AG04450 (cell line): Measurements from ENCODE around the gene ARL9. TPM values are rescaled to one million over a fixed set of nuclear protein-coding genes. Genes with fewer than 3 reads are reported as not detected.
A peak's percentile ranks its signal among the peaks of the same experiment; 100 is the strongest.

ENCODE experiments used
- CTCF ChIA-PET: fragments of 300-600, 350-600 bp; formaldehyde crosslinking; extraction: SDS; loops from one replicate; lab custom pipeline; 2022; ENCODE audit warnings: antibody characterized with exemption, inconsistent platforms; lab: Charles Lee
- POLR2A ChIA-PET: fragments of 350-600 bp; formaldehyde crosslinking; extraction: SDS; loops from one replicate; lab custom pipeline; 2021; ENCODE audit warnings: antibody characterized with exemption, inconsistent platforms; lab: Yijun Ruan, JAX
- DNase-seq: peaks from one replicate; pipeline ENCODE4 v3.0.0-alpha.2; 2011; ENCODE audit warnings: low read depth, low spot score
- H3K27ac ChIP-seq: one replicate; pipeline ENCODE4 v1.5.1; 2012; ENCODE audit warnings: low read depth, low read length, control low read depth
- H3K27me3 ChIP-seq: one replicate; pipeline ENCODE4 v1.6.0; 2012; ENCODE audit warnings: low read length; ENCODE audit not compliant: control insufficient read depth, insufficient read depth
- H3K4me3 ChIP-seq: 2 replicates; pipeline ENCODE4 v1.5.1; 2011; ENCODE audit warnings: mild to moderate bottlenecking, low read depth, low read length, control low read depth
- H3K9me3 ChIP-seq: 2 replicates; pipeline ENCODE4 v1.5.1; 2012; ENCODE audit warnings: low read length; ENCODE audit not compliant: control insufficient read depth, insufficient read depth
- polyA plus RNA-seq: library from polyadenylated mRNA; depleted of rRNA; stranded (reverse); fragments of >200 nt; gene quantifications from 2 replicates; pipeline ENCODE4 v1.2.3, GENCODE V29; 2011
- TF ChIP-seq, protein P1 (sequence below): IDR thresholded peaks from 2 replicates; pipeline ENCODE4 v1.5.1; 2011; ENCODE audit warnings: low read depth, low read length, control low read depth, inconsistent platforms

The ARL9 gene
- polyA plus RNA-seq, 1 experiment: 0.68 TPM

DNA sequence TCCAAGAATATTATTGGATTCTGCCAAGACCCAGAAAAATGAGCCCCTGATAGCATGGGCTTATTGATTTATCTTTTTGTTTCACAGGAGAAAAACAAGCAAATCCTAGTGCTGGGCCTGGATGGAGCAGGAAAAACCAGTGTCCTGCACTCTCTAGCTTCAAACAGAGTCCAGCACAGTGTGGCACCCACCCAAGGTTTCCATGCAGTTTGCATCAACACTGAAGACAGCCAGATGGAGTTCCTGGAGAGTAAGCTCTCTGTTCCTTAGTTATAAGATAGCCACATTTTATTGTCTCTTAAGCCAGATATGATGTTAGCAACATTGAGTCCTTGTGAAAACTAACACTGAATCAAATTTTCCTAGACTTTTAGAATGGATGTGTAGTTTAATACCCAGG lies 5.5 kb downstream of the ARL9 start:
- CTCF ChIA-PET: interaction anchor here (2.4 kb wide), 1 partner anchor 325 kb away, joined by 7 read pairs; no protein-coding TSS in a partner anchor
- DNase-seq: no peak
- TF ChIP-seq, protein P1, sequence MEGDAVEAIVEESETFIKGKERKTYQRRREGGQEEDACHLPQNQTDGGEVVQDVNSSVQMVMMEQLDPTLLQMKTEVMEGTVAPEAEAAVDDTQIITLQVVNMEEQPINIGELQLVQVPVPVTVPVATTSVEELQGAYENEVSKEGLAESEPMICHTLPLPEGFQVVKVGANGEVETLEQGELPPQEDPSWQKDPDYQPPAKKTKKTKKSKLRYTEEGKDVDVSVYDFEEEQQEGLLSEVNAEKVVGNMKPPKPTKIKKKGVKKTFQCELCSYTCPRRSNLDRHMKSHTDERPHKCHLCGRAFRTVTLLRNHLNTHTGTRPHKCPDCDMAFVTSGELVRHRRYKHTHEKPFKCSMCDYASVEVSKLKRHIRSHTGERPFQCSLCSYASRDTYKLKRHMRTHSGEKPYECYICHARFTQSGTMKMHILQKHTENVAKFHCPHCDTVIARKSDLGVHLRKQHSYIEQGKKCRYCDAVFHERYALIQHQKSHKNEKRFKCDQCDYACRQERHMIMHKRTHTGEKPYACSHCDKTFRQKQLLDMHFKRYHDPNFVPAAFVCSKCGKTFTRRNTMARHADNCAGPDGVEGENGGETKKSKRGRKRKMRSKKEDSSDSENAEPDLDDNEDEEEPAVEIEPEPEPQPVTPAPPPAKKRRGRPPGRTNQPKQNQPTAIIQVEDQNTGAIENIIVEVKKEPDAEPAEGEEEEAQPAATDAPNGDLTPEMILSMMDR: no peak
- Histone ChIP-seq H3K27ac (no peak overlapping the region), H3K4me3 (no peak overlapping the region), H3K27me3 (no peaks in the 10 kb centered on the region), H3K9me3 (no peaks in the 10 kb centered on the region)
- POLR2A ChIA-PET: no interaction called here

- peaks cover 2% of the 10 kb centered on the region for H3K27me3 ChIP-seq
- no peak for DNase-seq
- no peak overlapping the region for H3K27ac ChIP-seq
- POLR2A ChIA-PET: no interaction called here
- H3K4me3 ChIP-seq: no peak overlapping the region
- CTCF ChIA-PET: interaction anchor here (0.7 to 2.4 kb wide), 2 partner anchors 33 to 324 kb away, joined by 5 to 7 read pairs; no protein-coding TSS in a partner anchor
- H3K9me3 ChIP-seq: no peaks in the 10 kb centered on the region
- TF ChIP-seq, protein P1: no peak
These were observed 6.6 kb downstream of the ARL9 start for GRCh38 chr4:56512166-56512565.

DNA sequence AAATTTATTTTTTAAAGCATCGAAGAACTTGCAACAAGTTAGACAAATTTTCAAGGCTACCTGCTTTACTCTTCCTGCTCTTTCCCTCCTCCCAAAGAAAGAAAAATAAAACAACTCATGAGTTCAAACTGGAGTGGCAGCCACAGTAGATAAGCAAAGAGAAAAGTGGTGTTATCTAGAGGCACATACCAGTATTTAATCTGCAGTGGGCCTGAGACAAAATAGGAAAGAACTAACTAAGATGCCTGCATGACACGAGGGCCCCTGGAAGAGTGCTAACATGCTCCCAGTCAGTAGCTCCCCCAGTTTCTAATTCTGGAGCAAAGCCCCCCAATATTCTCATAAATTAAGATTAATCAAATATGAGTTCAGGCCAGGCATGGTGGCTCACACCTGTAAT lies 7.9 kb downstream of the ARL9 start:
- DNase-seq: no peak
- ChIA-PET CTCF (no interaction called here), POLR2A (no interaction called here)
- H3K27me3 ChIP-seq: peaks cover 2% of the 10 kb centered on the region
- TF ChIP-seq, protein P1: no peak
- H3K9me3 ChIP-seq: no peaks in the 10 kb centered on the region
- no peak overlapping the region for H3K4me3 ChIP-seq
- H3K27ac ChIP-seq: no peak overlapping the region

DNA sequence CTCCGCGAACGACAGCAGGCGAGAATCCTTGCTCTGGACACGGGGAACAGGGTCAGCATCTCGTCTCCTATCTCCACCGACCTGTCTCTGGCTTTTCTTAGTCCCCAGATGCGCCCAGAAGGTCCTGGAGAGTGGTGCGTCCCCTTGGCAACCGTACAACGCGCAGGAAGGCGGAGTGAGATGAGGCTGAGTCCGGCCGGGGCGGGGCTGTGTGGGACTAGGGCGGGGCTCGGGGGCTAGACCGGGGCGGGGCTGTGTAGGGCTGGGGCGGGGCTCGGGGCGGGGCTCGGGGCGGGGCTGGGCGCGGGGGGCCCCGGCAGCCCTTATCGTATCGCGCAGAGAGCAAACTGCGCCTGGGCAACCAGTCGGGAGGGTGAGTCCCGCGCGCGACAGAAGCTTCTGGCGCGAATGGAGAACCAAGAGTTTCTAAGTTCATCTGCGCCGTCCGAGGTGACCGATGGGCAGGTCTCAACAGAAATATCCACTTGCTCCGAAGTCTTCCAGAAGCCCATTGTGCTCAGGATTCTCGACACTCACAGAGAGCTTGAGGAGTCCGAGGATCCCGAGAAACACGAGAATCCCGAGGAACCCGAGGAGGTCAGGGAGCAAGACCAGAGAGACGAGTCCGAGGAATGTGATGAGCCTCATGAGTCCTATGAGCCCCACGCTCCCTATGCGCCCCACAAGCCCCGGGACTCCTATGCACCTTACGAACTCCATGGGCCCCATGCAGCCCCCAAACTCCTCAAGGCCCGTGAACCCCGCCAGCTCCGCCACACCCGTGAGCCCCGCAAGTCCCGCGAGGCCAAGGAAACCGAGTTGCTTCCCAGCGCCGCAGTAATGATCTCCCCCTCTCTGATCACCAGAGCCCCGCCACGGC lies 24.9 kb downstream of the ARL9 start:
- no peak overlapping the region for H3K27ac ChIP-seq
- peak overlapping the region; percentile 67 for H3K4me3 ChIP-seq
- TF ChIP-seq, protein P1: no peak
- peak; percentile 27 for DNase-seq
- H3K9me3 ChIP-seq: no peaks in the 10 kb centered on the region
- ChIA-PET CTCF (interaction anchor here (1.0 to 2.2 kb wide), 2 partner anchors 14 to 269 kb away, joined by 3 to 16 read pairs; no protein-coding TSS in a partner anchor), POLR2A (interaction anchor here (0.6 to 1.5 kb wide), 5 partner anchors 13 to 260 kb away, joined by 3 to 9 read pairs (median 3); partner anchors contain the start of gene PAICS)
- H3K27me3 ChIP-seq: peaks cover 16% of the 10 kb centered on the region
